Iris pigment epithelial cell (primary cell): Measurements from ENCODE around the gene HMGN1.

Experiments used
- DNase-seq: peaks from one replicate; pipeline ENCODE4 v3.0.0-alpha.2; 2011; ENCODE audit warnings: low read depth

HMGN1 gene

DNA sequence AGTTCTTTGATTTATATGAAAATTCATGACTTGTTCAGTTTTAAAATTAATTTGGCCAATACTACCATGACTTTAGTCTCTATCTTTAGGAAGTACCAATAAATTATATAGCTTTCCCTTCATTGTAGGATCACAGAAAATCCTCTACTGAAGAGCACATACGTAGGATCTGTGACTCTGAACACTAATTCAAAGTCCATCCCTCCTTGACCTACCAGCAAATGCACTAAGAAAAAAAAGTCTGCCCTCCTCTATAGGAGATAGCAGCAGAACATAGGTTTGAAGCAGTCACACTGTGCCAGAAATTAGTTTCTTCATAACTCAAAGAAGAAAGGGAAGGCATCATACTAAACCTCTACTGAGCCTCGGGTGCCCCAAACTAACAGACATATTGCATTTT, 52.0 kb downstream of the HMGN1 start:
- no peak for DNase-seq
